NAMALWA (cell line): Measurements from ENCODE around the gene PRR32.
A peak's percentile ranks its signal among the peaks of the same experiment; 100 is the strongest.
"Not testable (repeated sequence)": the region's sequence is repeated elsewhere in the genome, so short reads cannot be mapped to it uniquely, and the experiment has no call there.

Source experiments
- DNase-seq: peaks from one replicate; pipeline ENCODE4 v3.0.0-alpha.2; 2015; ENCODE audit warnings: low spot score

Gene PRR32

DNA sequence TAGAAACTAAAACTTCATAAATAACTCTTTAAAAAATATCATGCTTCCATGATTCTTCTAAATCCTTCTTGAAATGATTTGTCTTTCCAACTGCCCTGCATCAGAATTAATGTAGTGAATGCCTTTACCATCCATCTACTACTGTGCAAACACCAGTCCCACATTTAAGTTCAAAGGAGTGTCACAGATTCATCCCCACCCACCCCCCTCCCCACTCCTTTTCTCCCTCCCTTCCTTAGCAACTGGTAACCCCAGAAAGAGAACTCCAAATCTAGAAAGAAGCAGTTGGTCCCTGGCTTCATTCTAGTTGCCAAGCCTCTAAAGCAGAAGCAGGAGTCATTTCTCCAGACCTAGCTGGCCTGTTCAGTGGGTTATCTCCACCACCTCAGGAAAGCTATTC, at the start of gene PRR32:
Gene PRR32, plus strand, starts transcription at position 301 of the 400 bp plus-strand sequence. CDS start 115 bp downstream, outside the sequence.
- DNase-seq = no peak

DNA sequence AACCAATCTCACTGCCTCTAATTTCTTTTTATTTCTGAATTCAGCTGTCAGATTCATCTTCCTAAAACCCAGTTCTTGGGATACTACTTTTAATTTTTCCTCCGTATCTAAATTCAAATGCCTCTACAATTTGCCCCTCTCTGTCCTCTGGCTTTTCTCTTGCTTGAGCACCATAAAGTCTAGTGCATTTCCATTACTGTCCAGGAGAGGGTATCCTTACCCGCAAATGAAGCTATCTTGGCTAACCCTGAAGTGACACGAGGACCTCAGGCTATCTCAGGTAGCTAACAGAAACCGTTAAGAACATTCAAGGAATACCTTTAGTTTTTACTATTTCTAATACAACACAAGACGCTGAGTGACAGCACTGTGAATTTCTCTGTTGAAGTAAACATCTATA, 49.4 kb upstream of the PRR32 start:
- DNase-seq = peak; percentile 31

GRCh38 chrX:126785539-126785938, 34.0 kb upstream of the PRR32 start:
- DNase-seq = no peak

- no peak for DNase-seq
These were observed 20.5 kb upstream of the PRR32 start for GRCh38 chrX:126799059-126799458.

- DNase-seq = not testable (repeated sequence)
These were observed 12.7 kb upstream of the PRR32 start for GRCh38 chrX:126806784-126807183.

- DNase-seq = no peak
These were observed 3.7 kb upstream of the PRR32 start for GRCh38 chrX:126815806-126816205.

GRCh38 chrX:126820700-126821420, 1.3 kb downstream of the PRR32 start:
- DNase-seq = no peak

DNA sequence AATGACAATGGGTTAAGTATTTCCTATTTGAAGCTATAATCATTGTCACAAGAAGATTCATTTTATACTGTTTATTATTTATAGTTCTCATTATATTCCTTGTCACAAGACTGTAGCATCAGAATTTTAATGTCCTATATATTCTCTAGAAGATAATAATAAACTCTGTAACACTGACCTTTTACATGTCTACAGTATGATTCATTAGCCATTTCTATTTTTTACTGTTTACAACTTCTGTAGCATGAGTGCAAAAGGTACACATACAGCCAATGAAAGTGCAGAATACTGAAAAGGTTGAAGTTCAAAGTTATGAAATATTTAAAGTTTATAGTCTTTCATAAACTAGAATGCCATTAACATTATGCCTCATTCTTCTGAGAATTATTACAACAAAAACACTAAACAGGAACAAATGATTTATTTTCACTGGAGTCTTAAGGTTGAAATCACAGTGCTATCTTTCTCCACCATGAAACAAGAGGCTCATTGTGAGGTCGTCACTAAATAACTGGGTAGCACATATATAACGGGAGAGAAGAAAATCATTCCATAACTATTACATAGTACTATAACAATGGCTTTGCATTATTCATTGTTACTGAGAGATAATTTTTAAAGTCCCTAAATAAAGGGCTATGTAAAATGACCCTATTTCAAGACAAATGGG, 4.9 kb downstream of the PRR32 start:
- DNase-seq = no peak

GRCh38 chrX:126825566-126826193, 6.2 kb downstream of the PRR32 start:
- no peak for DNase-seq

DNA sequence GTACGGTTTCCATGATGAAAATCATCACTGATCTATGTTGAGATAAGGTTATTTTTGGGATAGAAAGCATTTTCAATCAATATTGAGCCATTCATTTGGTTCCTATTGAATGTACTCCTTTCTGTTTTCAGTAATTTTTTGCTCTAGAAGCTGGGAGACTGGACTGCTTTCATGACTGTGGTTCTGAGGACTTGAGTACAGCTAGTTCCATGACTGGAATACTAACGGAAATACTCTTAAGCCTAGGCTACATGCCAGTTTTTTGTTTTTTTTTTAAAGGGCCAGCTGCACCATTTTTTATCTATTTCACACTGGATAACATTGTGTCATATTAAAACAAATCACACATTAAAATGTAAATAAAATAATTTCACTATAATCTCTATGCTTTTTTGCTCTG, 16.7 kb downstream of the PRR32 start:
- DNase-seq = no peak

DNA sequence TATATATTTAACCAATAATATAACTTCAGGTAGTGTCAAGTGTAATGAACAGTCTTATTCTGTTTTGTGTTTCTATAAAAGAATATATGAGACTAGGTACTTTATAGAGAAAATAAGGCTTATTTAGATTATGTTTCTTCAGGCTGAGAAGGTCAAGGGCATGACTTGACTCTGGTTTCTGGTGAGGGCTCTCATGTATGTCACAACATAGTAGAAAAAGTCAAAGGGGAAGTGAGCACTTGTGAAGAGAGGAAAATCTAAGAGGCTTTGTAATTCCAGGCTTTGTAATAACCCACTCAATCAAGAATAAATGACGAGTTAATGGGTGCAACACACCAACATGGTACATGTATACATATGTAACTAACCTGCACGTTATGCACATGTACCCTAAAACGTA, 27.6 kb downstream of the PRR32 start:
- DNase-seq = no peak

- no peak for DNase-seq
These were observed 36.5 kb downstream of the PRR32 start for GRCh38 chrX:126855839-126856524.
